RWPE1 (cell line): Measurements from ENCODE around the gene ADIPOR2.

ENCODE experiments used
- CTCF ChIA-PET: fragments of 350-600 bp; sonication (Branson Sonifier 250); formaldehyde crosslinking; extraction: SDS; loops from one replicate; lab custom pipeline; 2021; lab: Yijun Ruan, JAX
- POLR2A ChIA-PET: fragments of 400-600 bp; formaldehyde crosslinking; extraction: SDS; loops from one replicate; lab custom pipeline; 2020; ENCODE audit warnings: antibody characterized with exemption; ENCODE audit not compliant: low non-redundant PET; lab: Yijun Ruan, JAX
- DNase-seq: peaks from one replicate; pipeline ENCODE4 v3.0.0; 2012; ENCODE audit warnings: low spot score
- H3K27ac ChIP-seq: fragments of 450-650 bp; 2 replicates; pipeline ENCODE4 v1.5.1; 2017
- CTCF ChIP-seq: fragments of 450-650 bp; conservative IDR thresholded peaks from 2 replicates; pipeline ENCODE4 v1.5.1; 2017; ENCODE audit warnings: low read depth, mild to moderate bottlenecking

ADIPOR2 gene

GRCh38 chr12:1719139-1719538, 28.3 kb downstream of the ADIPOR2 start:
- no peak for TF ChIP-seq CTCF
- CTCF ChIA-PET = interaction anchor here (0.6 to 0.7 kb wide), 3 partner anchors 37 to 63 kb away, joined by 3 to 8 read pairs (median 4); no protein-coding TSS in a partner anchor
- DNase-seq = no peak
- H3K27ac ChIP-seq = no peak overlapping the region
- POLR2A ChIA-PET = no interaction called here

- no peak overlapping the region for H3K27ac ChIP-seq
- POLR2A ChIA-PET = no interaction called here
- TF ChIP-seq CTCF = no peak
- CTCF ChIA-PET = interaction anchor here (1.1 kb wide), 1 partner anchor 30 kb away, joined by 3 read pairs; the partner anchor contains the start of gene ADIPOR2
- DNase-seq = no peak
These were observed 29.6 kb downstream of the ADIPOR2 start for GRCh38 chr12:1720494-1720893.

- TF ChIP-seq CTCF = no peak
- DNase-seq = no peak
- ChIA-PET CTCF (no interaction called here), POLR2A (no interaction called here)
- no peak overlapping the region for H3K27ac ChIP-seq
These were observed 32.9 kb downstream of the ADIPOR2 start for GRCh38 chr12:1723721-1724120.

- no peak overlapping the region for H3K27ac ChIP-seq
- CTCF ChIA-PET = no interaction called here
- DNase-seq = no peak
- TF ChIP-seq CTCF = no peak
- POLR2A ChIA-PET = no interaction called here
These were observed 33.4 kb downstream of the ADIPOR2 start for GRCh38 chr12:1724250-1724649.

- no peak for DNase-seq
- POLR2A ChIA-PET = no interaction called here
- CTCF ChIA-PET = no interaction called here
These were observed 35.9 kb downstream of the ADIPOR2 start for GRCh38 chr12:1726753-1727152.

GRCh38 chr12:1728824-1729223, 38.0 kb downstream of the ADIPOR2 start:
- TF ChIP-seq CTCF = no peak
- CTCF ChIA-PET = interaction anchor here (0.7 kb wide), 1 partner anchor 36 kb away, joined by 5 read pairs; no protein-coding TSS in a partner anchor
- DNase-seq = no peak
- H3K27ac ChIP-seq = no peak overlapping the region
- POLR2A ChIA-PET = no interaction called here

More at GRCh38 chr12:1726753-1727152, 35.9 kb downstream of the ADIPOR2 start:
- TF ChIP-seq CTCF = no peak
- no peak overlapping the region for H3K27ac ChIP-seq
